Measurements from ENCODE around the gene MAGI2. TPM values are rescaled to one million over a fixed set of nuclear protein-coding genes. Genes with fewer than 3 reads are reported as not detected.
A peak's percentile ranks its signal among the peaks of the same experiment; 100 is the strongest.

Gene MAGI2
- total RNA-seq, 1 donor from 2014 or later = 5.4 TPM

GRCh38 chr7:78220754-78221153, 1232.7 kb downstream of the MAGI2 start:
- Mint-ChIP-seq H3K27me3 (ENCODE audit: low read depth, unreplicated experiment) (no peaks in the 10 kb centered on the region), H3K36me3 (ENCODE audit: low read depth, unreplicated experiment) (no peaks in the 10 kb centered on the region), H3K4me3 (ENCODE audit: unreplicated experiment) (no peak overlapping the region), H3K9me3 (ENCODE audit: unreplicated experiment) (peaks cover 2% of the 10 kb centered on the region), H3K27ac (ENCODE audit: unreplicated experiment) (no peak overlapping the region), H3K4me1 (ENCODE audit: low read depth, unreplicated experiment) (peaks cover 29% of the 10 kb centered on the region)
- H3K9ac ChIP-seq (ENCODE audit: low read length) = no peak overlapping the region
- H3K9me3 ChIP-seq (ENCODE audit: insufficient read depth, low read depth, low read length) = no peaks in the 10 kb centered on the region
- no peak overlapping the region for H3K27ac ChIP-seq (ENCODE audit: low read depth, low read length)
- no peaks in the 10 kb centered on the region for H3K4me1 ChIP-seq (ENCODE audit: insufficient read depth, low read length)
- no peaks in the 10 kb centered on the region for H4K20me1 ChIP-seq (ENCODE audit: insufficient read depth, low read length)
- H3K4me2 ChIP-seq (ENCODE audit: low read length) = no peak overlapping the region
- H3K36me3 ChIP-seq (ENCODE audit: insufficient read depth, low read length) = no peaks in the 10 kb centered on the region
- H3K4me3 ChIP-seq (ENCODE audit: insufficient read depth, low read depth, low read length) = no peak overlapping the region
- no peak overlapping the region for H2AFZ ChIP-seq (ENCODE audit: low read depth, low read length)
- H3K27me3 ChIP-seq (ENCODE audit: insufficient read depth, low read length) = no peaks in the 10 kb centered on the region
- no peak for TF ChIP-seq EZH2 (IDR thresholded peaks at IDR 0.05; ENCODE audit: insufficient read depth, low read length)
- TF ChIP-seq, protein P1, sequence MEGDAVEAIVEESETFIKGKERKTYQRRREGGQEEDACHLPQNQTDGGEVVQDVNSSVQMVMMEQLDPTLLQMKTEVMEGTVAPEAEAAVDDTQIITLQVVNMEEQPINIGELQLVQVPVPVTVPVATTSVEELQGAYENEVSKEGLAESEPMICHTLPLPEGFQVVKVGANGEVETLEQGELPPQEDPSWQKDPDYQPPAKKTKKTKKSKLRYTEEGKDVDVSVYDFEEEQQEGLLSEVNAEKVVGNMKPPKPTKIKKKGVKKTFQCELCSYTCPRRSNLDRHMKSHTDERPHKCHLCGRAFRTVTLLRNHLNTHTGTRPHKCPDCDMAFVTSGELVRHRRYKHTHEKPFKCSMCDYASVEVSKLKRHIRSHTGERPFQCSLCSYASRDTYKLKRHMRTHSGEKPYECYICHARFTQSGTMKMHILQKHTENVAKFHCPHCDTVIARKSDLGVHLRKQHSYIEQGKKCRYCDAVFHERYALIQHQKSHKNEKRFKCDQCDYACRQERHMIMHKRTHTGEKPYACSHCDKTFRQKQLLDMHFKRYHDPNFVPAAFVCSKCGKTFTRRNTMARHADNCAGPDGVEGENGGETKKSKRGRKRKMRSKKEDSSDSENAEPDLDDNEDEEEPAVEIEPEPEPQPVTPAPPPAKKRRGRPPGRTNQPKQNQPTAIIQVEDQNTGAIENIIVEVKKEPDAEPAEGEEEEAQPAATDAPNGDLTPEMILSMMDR (IDR thresholded peaks at IDR 0.05; ENCODE audit: insufficient read depth, low read depth, low read length) = no peak
- no peak for FAIRE-seq
- no peaks in the 10 kb centered on the region for H3K79me2 ChIP-seq (ENCODE audit: insufficient read depth, low read length)
- DNase-seq (ENCODE audit: low read depth) = no peak

DNA sequence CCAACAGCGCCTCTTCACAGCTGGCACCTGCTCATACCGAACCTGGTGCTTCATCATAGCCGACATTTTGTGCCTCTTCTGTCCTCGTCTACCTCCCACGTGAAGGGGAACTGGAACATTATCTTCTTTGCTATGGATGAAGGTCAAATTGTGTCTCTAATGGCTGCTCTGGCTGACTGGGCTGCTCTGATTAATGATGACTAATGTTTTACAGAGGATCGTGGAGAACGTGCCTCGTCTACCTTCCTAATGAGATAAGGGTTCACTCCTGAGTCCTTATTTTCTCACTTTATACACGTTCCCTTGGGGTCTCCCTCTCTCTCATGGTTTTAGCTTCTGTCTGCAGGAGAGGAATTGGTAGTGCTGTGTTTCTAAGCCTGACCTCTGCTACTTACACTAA, 1234.6 kb downstream of the MAGI2 start:
- Histone ChIP-seq H3K36me3 (ENCODE audit: insufficient read depth, low read length) (no peaks in the 10 kb centered on the region), H3K4me2 (ENCODE audit: low read length) (no peak overlapping the region), H3K4me3 (ENCODE audit: insufficient read depth, low read depth, low read length) (no peak overlapping the region), H3K4me1 (ENCODE audit: insufficient read depth, low read length) (no peaks in the 10 kb centered on the region), H3K27ac (ENCODE audit: low read depth, low read length) (no peak overlapping the region), H3K27me3 (ENCODE audit: insufficient read depth, low read length) (no peaks in the 10 kb centered on the region), H2AFZ (ENCODE audit: low read depth, low read length) (no peak overlapping the region), H3K79me2 (ENCODE audit: insufficient read depth, low read length) (no peaks in the 10 kb centered on the region), H4K20me1 (ENCODE audit: insufficient read depth, low read length) (no peaks in the 10 kb centered on the region), H3K9ac (ENCODE audit: low read length) (no peak overlapping the region), H3K9me3 (ENCODE audit: insufficient read depth, low read depth, low read length) (no peaks in the 10 kb centered on the region)
- TF ChIP-seq EZH2 (IDR thresholded peaks at IDR 0.05; ENCODE audit: insufficient read depth, low read length) = no peak
- TF ChIP-seq, protein P1 (IDR thresholded peaks at IDR 0.05; ENCODE audit: insufficient read depth, low read depth, low read length) = no peak
- H3K4me3 Mint-ChIP-seq (ENCODE audit: unreplicated experiment) = no peak overlapping the region
- peaks cover 22% of the 10 kb centered on the region for H3K4me1 Mint-ChIP-seq (ENCODE audit: low read depth, unreplicated experiment)
- no peak overlapping the region for H3K27ac Mint-ChIP-seq (ENCODE audit: unreplicated experiment)
- DNase-seq (ENCODE audit: low read depth) (no peak), FAIRE-seq (no peak)
- no peaks in the 10 kb centered on the region for H3K27me3 Mint-ChIP-seq (ENCODE audit: low read depth, unreplicated experiment)
- H3K9me3 Mint-ChIP-seq (ENCODE audit: unreplicated experiment) = peaks cover 2% of the 10 kb centered on the region
- no peaks in the 10 kb centered on the region for H3K36me3 Mint-ChIP-seq (ENCODE audit: low read depth, unreplicated experiment)

- Histone ChIP-seq H3K27me3 (ENCODE audit: insufficient read depth, low read length) (no peaks in the 10 kb centered on the region), H3K36me3 (ENCODE audit: insufficient read depth, low read length) (no peaks in the 10 kb centered on the region), H3K79me2 (ENCODE audit: insufficient read depth, low read length) (no peaks in the 10 kb centered on the region), H3K9ac (ENCODE audit: low read length) (no peak overlapping the region), H3K9me3 (ENCODE audit: insufficient read depth, low read depth, low read length) (no peaks in the 10 kb centered on the region), H4K20me1 (ENCODE audit: insufficient read depth, low read length) (no peaks in the 10 kb centered on the region), H3K4me3 (ENCODE audit: insufficient read depth, low read depth, low read length) (no peak overlapping the region), H3K4me1 (ENCODE audit: insufficient read depth, low read length) (no peaks in the 10 kb centered on the region), H3K4me2 (ENCODE audit: low read length) (no peak overlapping the region), H3K27ac (ENCODE audit: low read depth, low read length) (no peak overlapping the region), H2AFZ (ENCODE audit: low read depth, low read length) (no peak overlapping the region)
- H3K27ac Mint-ChIP-seq (ENCODE audit: unreplicated experiment) = no peak overlapping the region
- no peak overlapping the region for H3K4me3 Mint-ChIP-seq (ENCODE audit: unreplicated experiment)
- TF ChIP-seq, protein P1 (IDR thresholded peaks at IDR 0.05; ENCODE audit: insufficient read depth, low read depth, low read length) = no peak
- H3K27me3 Mint-ChIP-seq (ENCODE audit: low read depth, unreplicated experiment) = no peaks in the 10 kb centered on the region
- H3K36me3 Mint-ChIP-seq (ENCODE audit: low read depth, unreplicated experiment) = no peaks in the 10 kb centered on the region
- FAIRE-seq = peak; percentile 50
- H3K9me3 Mint-ChIP-seq (ENCODE audit: unreplicated experiment) = peaks cover 2% of the 10 kb centered on the region
- no peak for DNase-seq (ENCODE audit: low read depth)
- H3K4me1 Mint-ChIP-seq (ENCODE audit: low read depth, unreplicated experiment) = peaks cover 22% of the 10 kb centered on the region
Measured at GRCh38 chr7:78218051-78218450, 1235.4 kb downstream of the MAGI2 start.

All from astrocyte (in vitro differentiated cells and primary cell).